ENCODE results near the gene DCLRE1B. TPM values are rescaled to one million over a fixed set of nuclear protein-coding genes. Genes with fewer than 3 reads are reported as not detected.

Gene DCLRE1B
- polyA plus RNA-seq, 1 donor (not counting 4 experiments of a cell fraction or from before 2014, with no cell fraction given), result 5.4 TPM

DNA sequence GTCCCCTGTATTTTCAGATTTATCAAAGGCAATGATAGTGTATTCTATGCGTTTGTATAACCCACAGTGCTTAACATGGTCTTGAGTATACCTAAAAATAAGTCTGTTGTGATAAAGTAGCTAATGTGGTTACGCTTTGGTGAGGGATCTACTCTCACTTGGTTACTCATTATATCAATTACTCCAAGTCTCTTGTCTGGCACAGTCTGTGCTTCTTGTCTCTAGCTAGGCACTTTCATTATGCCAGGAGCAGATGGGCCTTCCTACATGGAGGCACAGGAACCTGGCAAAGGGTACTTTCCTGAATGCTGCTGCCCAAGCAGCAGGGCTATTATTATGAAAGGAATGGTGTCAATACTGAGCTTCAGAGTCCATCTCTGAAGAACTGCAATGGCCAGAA lies 29.4 kb upstream of the DCLRE1B start:
- H3K36me3 ChIP-seq (ENCODE audit: control insufficient read depth in 2 of 2, extremely low read depth in 1 of 2, insufficient read depth in 2 of 2, low read length in 2 of 2), result no peaks in the 10 kb centered on the region

DNA sequence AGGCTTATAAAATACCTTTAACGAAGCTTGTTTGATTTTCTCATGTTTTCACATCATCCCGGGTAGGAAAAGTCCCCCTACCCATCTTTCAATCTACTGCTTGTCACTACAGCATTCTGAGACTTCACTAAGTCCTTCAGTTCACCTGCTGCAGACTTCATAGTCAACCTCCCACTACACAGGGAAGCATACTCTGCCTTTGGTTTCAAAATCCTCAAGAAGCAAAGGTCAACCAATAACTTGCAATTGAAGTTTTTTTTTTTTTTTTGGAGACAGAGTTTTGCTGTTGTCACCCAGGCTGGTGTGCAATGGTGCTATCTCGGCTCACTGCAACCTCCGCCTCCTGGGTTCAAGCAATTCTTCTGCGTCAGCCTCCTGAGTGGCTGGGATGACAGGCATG lies 28.9 kb upstream of the DCLRE1B start:
- no peak overlapping the region for H3K4me2 ChIP-seq (ENCODE audit: control insufficient read depth, extremely low read depth, insufficient read depth, low read depth, low read length)
- no peak overlapping the region for H3K27ac ChIP-seq (ENCODE audit: control insufficient read depth, insufficient read depth, low read length)
- dilution Hi-C loops (cut with MboI; ENCODE audit: extremely low pct_ligation_motif_present, low sequenced_read_pairs), result no loop called here
- FAIRE-seq (no peak), DNase-seq (ENCODE audit: low read depth, low spot score) (no peak)
- TF ChIP-seq EZH2 (IDR thresholded peaks at IDR 0.05; ENCODE audit: low read length), result no peak
- TF ChIP-seq, protein P1, sequence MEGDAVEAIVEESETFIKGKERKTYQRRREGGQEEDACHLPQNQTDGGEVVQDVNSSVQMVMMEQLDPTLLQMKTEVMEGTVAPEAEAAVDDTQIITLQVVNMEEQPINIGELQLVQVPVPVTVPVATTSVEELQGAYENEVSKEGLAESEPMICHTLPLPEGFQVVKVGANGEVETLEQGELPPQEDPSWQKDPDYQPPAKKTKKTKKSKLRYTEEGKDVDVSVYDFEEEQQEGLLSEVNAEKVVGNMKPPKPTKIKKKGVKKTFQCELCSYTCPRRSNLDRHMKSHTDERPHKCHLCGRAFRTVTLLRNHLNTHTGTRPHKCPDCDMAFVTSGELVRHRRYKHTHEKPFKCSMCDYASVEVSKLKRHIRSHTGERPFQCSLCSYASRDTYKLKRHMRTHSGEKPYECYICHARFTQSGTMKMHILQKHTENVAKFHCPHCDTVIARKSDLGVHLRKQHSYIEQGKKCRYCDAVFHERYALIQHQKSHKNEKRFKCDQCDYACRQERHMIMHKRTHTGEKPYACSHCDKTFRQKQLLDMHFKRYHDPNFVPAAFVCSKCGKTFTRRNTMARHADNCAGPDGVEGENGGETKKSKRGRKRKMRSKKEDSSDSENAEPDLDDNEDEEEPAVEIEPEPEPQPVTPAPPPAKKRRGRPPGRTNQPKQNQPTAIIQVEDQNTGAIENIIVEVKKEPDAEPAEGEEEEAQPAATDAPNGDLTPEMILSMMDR (optimal IDR thresholded peaks at IDR 0.05 in 1 of 3, IDR thresholded peaks at IDR 0.05 in 1 of 3, conservative IDR thresholded peaks at IDR 0.05 in 1 of 3; ENCODE audit: extremely low read depth in 1 of 3, insufficient read depth in 2 of 3, low read length in 3 of 3), result no peak
- H3K4me3 ChIP-seq (ENCODE audit: control insufficient read depth in 2 of 3, extremely low read depth in 1 of 3, insufficient read depth in 2 of 3, low read depth in 1 of 3, low read length in 3 of 3), result no peak overlapping the region
- H3K36me3 ChIP-seq (ENCODE audit: control insufficient read depth in 2 of 2, extremely low read depth in 1 of 2, insufficient read depth in 2 of 2, low read length in 2 of 2), result no peaks in the 10 kb centered on the region
- H3K4me1 ChIP-seq (ENCODE audit: control insufficient read depth, extremely low read depth, insufficient read depth, low read length), result peaks cover 33% of the 10 kb centered on the region
- H3K9ac ChIP-seq (ENCODE audit: control insufficient read depth, extremely low read depth, insufficient read depth, low read length), result no peak overlapping the region
- no peak overlapping the region for H2AFZ ChIP-seq (ENCODE audit: control insufficient read depth, low read length)
- H3K9me3 ChIP-seq (ENCODE audit: control insufficient read depth, low read depth, low read length), result no peaks in the 10 kb centered on the region
- no peaks in the 10 kb centered on the region for H3K79me2 ChIP-seq (ENCODE audit: control insufficient read depth, insufficient read depth, low read length)
- H3K27me3 ChIP-seq (ENCODE audit: control insufficient read depth, extremely low read depth, insufficient read depth, low read length), result no peaks in the 10 kb centered on the region
- no peaks in the 10 kb centered on the region for H3K9me1 ChIP-seq (ENCODE audit: control insufficient read depth, extremely low read depth, insufficient read depth, low read length)
- no peaks in the 10 kb centered on the region for H4K20me1 ChIP-seq (ENCODE audit: control insufficient read depth, extremely low read depth, insufficient read depth, low read length)

More for the DNA sequence above, 29.4 kb upstream of the DCLRE1B start:
- H3K9me3 ChIP-seq (ENCODE audit: control insufficient read depth, low read depth, low read length), result no peaks in the 10 kb centered on the region
- no peaks in the 10 kb centered on the region for H3K27me3 ChIP-seq (ENCODE audit: control insufficient read depth, extremely low read depth, insufficient read depth, low read length)
- no peaks in the 10 kb centered on the region for H4K20me1 ChIP-seq (ENCODE audit: control insufficient read depth, extremely low read depth, insufficient read depth, low read length)
- peaks cover 35% of the 10 kb centered on the region for H3K4me1 ChIP-seq (ENCODE audit: control insufficient read depth, extremely low read depth, insufficient read depth, low read length)
- H3K4me2 ChIP-seq (ENCODE audit: control insufficient read depth, extremely low read depth, insufficient read depth, low read depth, low read length), result no peak overlapping the region
- no peak for FAIRE-seq
- no peaks in the 10 kb centered on the region for H3K9me1 ChIP-seq (ENCODE audit: control insufficient read depth, extremely low read depth, insufficient read depth, low read length)
- dilution Hi-C loops (cut with MboI; ENCODE audit: extremely low pct_ligation_motif_present, low sequenced_read_pairs), result no loop called here
- H3K79me2 ChIP-seq (ENCODE audit: control insufficient read depth, insufficient read depth, low read length), result no peaks in the 10 kb centered on the region
- H3K9ac ChIP-seq (ENCODE audit: control insufficient read depth, extremely low read depth, insufficient read depth, low read length), result no peak overlapping the region
- no peak for DNase-seq (ENCODE audit: low read depth, low spot score)
- no peak overlapping the region for H2AFZ ChIP-seq (ENCODE audit: control insufficient read depth, low read length)
- TF ChIP-seq EZH2 (IDR thresholded peaks at IDR 0.05; ENCODE audit: low read length), result no peak
- TF ChIP-seq, protein P1 (optimal IDR thresholded peaks at IDR 0.05 in 1 of 3, IDR thresholded peaks at IDR 0.05 in 1 of 3, conservative IDR thresholded peaks at IDR 0.05 in 1 of 3; ENCODE audit: extremely low read depth in 1 of 3, insufficient read depth in 2 of 3, low read length in 3 of 3), result no peak
- H3K4me3 ChIP-seq (ENCODE audit: control insufficient read depth in 2 of 3, extremely low read depth in 1 of 3, insufficient read depth in 2 of 3, low read depth in 1 of 3, low read length in 3 of 3), result no peak overlapping the region
- H3K27ac ChIP-seq (ENCODE audit: control insufficient read depth, insufficient read depth, low read length), result no peak overlapping the region
